Glomerular visceral epithelial cell (primary cell): ENCODE data around the gene CALR3.
"Not testable (repeated sequence)": the region's sequence is repeated elsewhere in the genome, so short reads cannot be mapped to it uniquely, and the experiment has no call there.

Source experiments
- DNase-seq: peaks from one replicate; pipeline ENCODE4 v3.0.0-alpha.2; 2016; ENCODE audit errors: extremely low spot score

Gene CALR3

GRCh38 chr19:16457954-16458331 lies 38.0 kb downstream of the CALR3 start:
- DNase-seq = no peak

- peak; percentile 96 for DNase-seq
These were observed 38.6 kb downstream of the CALR3 start for GRCh38 chr19:16457195-16457953.

- DNase-seq = no peak
These were observed 39.2 kb downstream of the CALR3 start for GRCh38 chr19:16456652-16457194.

- DNase-seq = no peak
These were observed 40.5 kb downstream of the CALR3 start for GRCh38 chr19:16455489-16455888.

GRCh38 chr19:16454351-16454918 lies 41.5 kb downstream of the CALR3 start:
- DNase-seq = no peak

GRCh38 chr19:16452325-16452724 lies 43.6 kb downstream of the CALR3 start:
- no peak for DNase-seq

- DNase-seq = peak; percentile 51
These were observed 46.5 kb downstream of the CALR3 start for GRCh38 chr19:16449330-16449961.

- not testable (repeated sequence) for DNase-seq
These were observed 47.1 kb downstream of the CALR3 start for GRCh38 chr19:16448872-16449271.

- peak; percentile 88 for DNase-seq
These were observed 49.1 kb downstream of the CALR3 start for GRCh38 chr19:16446724-16447368.

- DNase-seq = peak; percentile 36
These were observed 49.8 kb downstream of the CALR3 start for GRCh38 chr19:16446108-16446723.

GRCh38 chr19:16445238-16446107 lies 50.5 kb downstream of the CALR3 start:
- DNase-seq = peak; percentile 88

GRCh38 chr19:16444269-16444600 lies 51.7 kb downstream of the CALR3 start:
- no peak for DNase-seq

- DNase-seq = no peak
These were observed 53.3 kb downstream of the CALR3 start for GRCh38 chr19:16442386-16443276.

GRCh38 chr19:16441661-16442162 lies 54.3 kb downstream of the CALR3 start:
- no peak for DNase-seq

- peak; percentile 50 for DNase-seq
These were observed 59.1 kb downstream of the CALR3 start for GRCh38 chr19:16436780-16437332.

- DNase-seq = no peak
These were observed 59.8 kb downstream of the CALR3 start for GRCh38 chr19:16435999-16436650.

- peak; percentile 99 for DNase-seq
These were observed 60.6 kb downstream of the CALR3 start for GRCh38 chr19:16435238-16435917.

GRCh38 chr19:16433986-16434385 lies 62.0 kb downstream of the CALR3 start:
- no peak for DNase-seq
